Type B pancreatic cell (in vitro differentiated cells): Measurements from ENCODE around the gene CASK. TPM values are rescaled to one million over a fixed set of nuclear protein-coding genes. Genes with fewer than 3 reads are reported as not detected.

Experiments
- DNase-seq: peaks from one replicate; pipeline ENCODE4 v3.0.0; 2021; ENCODE audit warnings: mixed read lengths; ENCODE audit not compliant: unreplicated experiment; ENCODE audit errors: extremely low spot score
- H3K27ac Mint-ChIP-seq: 2 replicates; pipeline ENCODE4 v1.8.0; 2021; ENCODE audit warnings: mild to moderate bottlenecking, mixed read lengths
- H3K27me3 Mint-ChIP-seq: 2 replicates; pipeline ENCODE4 v1.8.0; 2021; ENCODE audit warnings: mixed read lengths
- H3K36me3 Mint-ChIP-seq: 2 replicates; pipeline ENCODE4 v1.8.0; 2021; ENCODE audit warnings: mixed read lengths
- H3K4me1 Mint-ChIP-seq: one replicate; pipeline ENCODE4 v1.8.0; 2021; ENCODE audit warnings: mixed read lengths; ENCODE audit not compliant: unreplicated experiment
- H3K4me3 Mint-ChIP-seq: 2 replicates; pipeline ENCODE4 v1.8.0; 2021; ENCODE audit warnings: mild to moderate bottlenecking, mixed read lengths
- H3K9me3 Mint-ChIP-seq: 2 replicates; pipeline ENCODE4 v1.8.0; 2021; ENCODE audit warnings: mixed read lengths
- total RNA-seq: library from RNA; stranded (reverse); gene quantifications from 2 replicates; pipeline ENCODE4 v1.2.1, GENCODE V29; 2021; ENCODE audit warnings: low replicate concordance
- TF ChIP-seq, protein P1 (sequence below): fragments of 200-600 bp; sonication (generic); conservative IDR thresholded peaks from 2 replicates; pipeline ENCODE4 v1.5.0; 2021; ENCODE audit warnings: antibody characterized with exemption, mild to moderate bottlenecking

The CASK gene
- total RNA-seq, 1 donor from 2014 or later, result 93.8 TPM

DNA sequence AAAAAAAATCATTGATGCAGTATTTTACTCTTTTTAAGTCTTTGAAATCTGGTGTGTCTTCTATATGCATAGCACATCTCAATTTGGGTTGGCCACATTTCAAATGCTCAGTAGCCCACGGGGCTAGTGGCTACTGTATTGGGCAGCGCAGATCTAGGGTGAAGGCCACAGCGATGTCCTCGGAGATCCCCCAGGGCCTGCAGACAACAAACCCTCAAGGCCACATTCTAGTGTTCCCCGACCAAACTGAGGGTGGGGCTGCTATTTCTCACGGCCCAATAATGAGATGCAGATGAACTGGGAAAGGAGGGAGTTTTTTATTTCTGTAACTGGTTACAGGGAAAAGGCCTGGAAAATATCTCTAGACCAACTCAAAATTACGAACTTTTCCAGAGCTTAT lies 452.6 kb downstream of the CASK start:
- H3K4me3 Mint-ChIP-seq, result no peak overlapping the region
- H3K27me3 Mint-ChIP-seq, result no peaks in the 10 kb centered on the region
- no peak overlapping the region for H3K27ac Mint-ChIP-seq
- no peaks in the 10 kb centered on the region for H3K36me3 Mint-ChIP-seq
- TF ChIP-seq, protein P1, sequence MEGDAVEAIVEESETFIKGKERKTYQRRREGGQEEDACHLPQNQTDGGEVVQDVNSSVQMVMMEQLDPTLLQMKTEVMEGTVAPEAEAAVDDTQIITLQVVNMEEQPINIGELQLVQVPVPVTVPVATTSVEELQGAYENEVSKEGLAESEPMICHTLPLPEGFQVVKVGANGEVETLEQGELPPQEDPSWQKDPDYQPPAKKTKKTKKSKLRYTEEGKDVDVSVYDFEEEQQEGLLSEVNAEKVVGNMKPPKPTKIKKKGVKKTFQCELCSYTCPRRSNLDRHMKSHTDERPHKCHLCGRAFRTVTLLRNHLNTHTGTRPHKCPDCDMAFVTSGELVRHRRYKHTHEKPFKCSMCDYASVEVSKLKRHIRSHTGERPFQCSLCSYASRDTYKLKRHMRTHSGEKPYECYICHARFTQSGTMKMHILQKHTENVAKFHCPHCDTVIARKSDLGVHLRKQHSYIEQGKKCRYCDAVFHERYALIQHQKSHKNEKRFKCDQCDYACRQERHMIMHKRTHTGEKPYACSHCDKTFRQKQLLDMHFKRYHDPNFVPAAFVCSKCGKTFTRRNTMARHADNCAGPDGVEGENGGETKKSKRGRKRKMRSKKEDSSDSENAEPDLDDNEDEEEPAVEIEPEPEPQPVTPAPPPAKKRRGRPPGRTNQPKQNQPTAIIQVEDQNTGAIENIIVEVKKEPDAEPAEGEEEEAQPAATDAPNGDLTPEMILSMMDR, result no peak
- peaks cover 9% of the 10 kb centered on the region for H3K4me1 Mint-ChIP-seq
- DNase-seq, result no peak
- H3K9me3 Mint-ChIP-seq, result no peaks in the 10 kb centered on the region

DNA sequence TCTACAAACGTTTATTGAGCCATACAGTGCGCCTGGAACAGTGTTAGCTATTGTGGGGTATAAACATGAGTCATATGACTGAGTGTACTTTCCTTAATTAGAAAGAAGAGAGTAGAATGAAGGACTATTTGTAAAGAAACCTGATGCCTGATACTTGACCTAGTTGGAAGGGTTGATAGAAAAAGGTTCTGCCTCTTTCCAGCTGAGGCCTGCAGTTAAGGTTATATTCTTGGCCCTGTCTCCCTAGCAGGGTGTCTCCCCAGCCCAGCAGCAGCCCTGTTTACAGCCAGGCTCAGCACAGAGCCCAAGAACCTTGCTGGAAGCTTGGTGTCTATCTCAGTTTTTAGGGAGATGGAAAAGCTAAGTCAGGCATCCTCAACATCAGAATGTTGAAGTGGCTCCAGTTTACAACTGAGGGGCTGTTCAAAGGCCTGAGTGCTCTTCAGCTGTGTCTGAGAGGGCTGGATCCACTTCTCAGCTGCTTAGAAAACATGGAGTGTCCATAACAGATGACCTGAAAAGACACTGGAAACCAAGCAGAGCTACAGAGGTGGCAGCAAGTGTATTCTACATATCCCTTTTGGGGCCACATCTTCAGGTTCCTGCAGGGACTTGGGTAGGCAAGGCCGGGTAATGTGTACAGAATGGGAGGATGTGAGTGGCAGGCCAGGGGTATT lies 454.6 kb downstream of the CASK start:
- no peak overlapping the region for H3K4me3 Mint-ChIP-seq
- no peaks in the 10 kb centered on the region for H3K4me1 Mint-ChIP-seq
- DNase-seq, result no peak
- H3K9me3 Mint-ChIP-seq, result no peaks in the 10 kb centered on the region
- no peaks in the 10 kb centered on the region for H3K27me3 Mint-ChIP-seq
- TF ChIP-seq, protein P1, result no peak
- no peaks in the 10 kb centered on the region for H3K36me3 Mint-ChIP-seq
- no peak overlapping the region for H3K27ac Mint-ChIP-seq

Other genes with a start within 250 kb of the CASK start
- gene GPR34, start 234.6 kb downstream of the CASK start, total RNA-seq, result not detected in 2 replicates
- not detected in 2 replicates for gene GPR82, start 199.4 kb downstream of the CASK start, total RNA-seq